PC-3 (cell line): ENCODE results near the gene SPPL2C.

Experiments used
- EZH2 ChIP-seq: fragments of 300-600 bp; sonication (generic); IDR thresholded peaks from one replicate; pipeline ENCODE4 v1.6.1; 2017; ENCODE audit warnings: antibody characterized with exemption, mild to moderate bottlenecking, low read length; ENCODE audit not compliant: unreplicated experiment
- TF ChIP-seq, protein P1 (sequence below): fragments of 300-600 bp; sonication (generic); conservative IDR thresholded peaks from 2 replicates; pipeline ENCODE4 v1.5.1; 2017; ENCODE audit warnings: antibody characterized with exemption, low read depth, mild to moderate bottlenecking, low read length

DNA sequence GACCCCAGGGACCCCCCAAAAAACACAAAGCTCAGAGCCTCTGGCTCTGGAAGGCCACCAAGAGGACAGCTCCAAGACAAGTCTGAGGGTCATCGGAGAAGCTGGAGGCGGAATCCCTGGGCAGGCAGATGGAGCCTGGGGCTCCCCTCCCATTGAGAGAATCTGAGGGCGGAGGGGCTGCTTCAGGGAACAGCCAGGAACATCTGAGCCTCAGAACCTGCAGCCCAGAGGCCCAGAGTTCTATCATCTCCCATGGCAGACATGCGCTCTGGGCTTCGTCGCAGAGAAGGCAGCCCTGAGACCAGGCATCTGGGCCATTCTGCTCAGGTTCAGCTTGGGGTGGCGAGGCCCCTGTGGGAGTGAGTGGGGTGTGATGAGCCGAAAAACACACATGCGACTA is 7.1 kb upstream of the SPPL2C start:
- TF ChIP-seq, protein P1, sequence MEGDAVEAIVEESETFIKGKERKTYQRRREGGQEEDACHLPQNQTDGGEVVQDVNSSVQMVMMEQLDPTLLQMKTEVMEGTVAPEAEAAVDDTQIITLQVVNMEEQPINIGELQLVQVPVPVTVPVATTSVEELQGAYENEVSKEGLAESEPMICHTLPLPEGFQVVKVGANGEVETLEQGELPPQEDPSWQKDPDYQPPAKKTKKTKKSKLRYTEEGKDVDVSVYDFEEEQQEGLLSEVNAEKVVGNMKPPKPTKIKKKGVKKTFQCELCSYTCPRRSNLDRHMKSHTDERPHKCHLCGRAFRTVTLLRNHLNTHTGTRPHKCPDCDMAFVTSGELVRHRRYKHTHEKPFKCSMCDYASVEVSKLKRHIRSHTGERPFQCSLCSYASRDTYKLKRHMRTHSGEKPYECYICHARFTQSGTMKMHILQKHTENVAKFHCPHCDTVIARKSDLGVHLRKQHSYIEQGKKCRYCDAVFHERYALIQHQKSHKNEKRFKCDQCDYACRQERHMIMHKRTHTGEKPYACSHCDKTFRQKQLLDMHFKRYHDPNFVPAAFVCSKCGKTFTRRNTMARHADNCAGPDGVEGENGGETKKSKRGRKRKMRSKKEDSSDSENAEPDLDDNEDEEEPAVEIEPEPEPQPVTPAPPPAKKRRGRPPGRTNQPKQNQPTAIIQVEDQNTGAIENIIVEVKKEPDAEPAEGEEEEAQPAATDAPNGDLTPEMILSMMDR, result no peak
- no peak for TF ChIP-seq EZH2
